ENCODE results near the gene CTNND2.

- TF ChIP-seq PKNOX1 (IDR thresholded peaks at IDR 0.05) (no peak), L3MBTL2 (conservative IDR thresholded peaks at IDR 0.05) (no peak), ELF4 (IDR thresholded peaks at IDR 0.05) (no peak), SUZ12 (IDR thresholded peaks at IDR 0.05) (no peak), ZNF384 (IDR thresholded peaks at IDR 0.05) (no peak), BHLHE40 (IDR thresholded peaks at IDR 0.05; ENCODE audit: borderline replicate concordance) (no peak), FOXA1 (IDR thresholded peaks at IDR 0.05) (no peak)
Observed at GRCh38 chr5:11012295-11012694, 892.0 kb downstream of the CTNND2 start.

Measured in HEK293T (cell line).